Hepatic stellate cell (primary cell): ENCODE measurements around the gene MYOCD.

ENCODE experiments used
- DNase-seq: peaks from one replicate; pipeline ENCODE4 v3.0.0; 2011; ENCODE audit warnings: low spot score

Gene MYOCD

GRCh38 chr17:12643822-12644221 is 21.9 kb upstream of the MYOCD start:
- DNase-seq, result no peak

- no peak for DNase-seq
Measured at GRCh38 chr17:12644623-12645022, 21.1 kb upstream of the MYOCD start.

DNA sequence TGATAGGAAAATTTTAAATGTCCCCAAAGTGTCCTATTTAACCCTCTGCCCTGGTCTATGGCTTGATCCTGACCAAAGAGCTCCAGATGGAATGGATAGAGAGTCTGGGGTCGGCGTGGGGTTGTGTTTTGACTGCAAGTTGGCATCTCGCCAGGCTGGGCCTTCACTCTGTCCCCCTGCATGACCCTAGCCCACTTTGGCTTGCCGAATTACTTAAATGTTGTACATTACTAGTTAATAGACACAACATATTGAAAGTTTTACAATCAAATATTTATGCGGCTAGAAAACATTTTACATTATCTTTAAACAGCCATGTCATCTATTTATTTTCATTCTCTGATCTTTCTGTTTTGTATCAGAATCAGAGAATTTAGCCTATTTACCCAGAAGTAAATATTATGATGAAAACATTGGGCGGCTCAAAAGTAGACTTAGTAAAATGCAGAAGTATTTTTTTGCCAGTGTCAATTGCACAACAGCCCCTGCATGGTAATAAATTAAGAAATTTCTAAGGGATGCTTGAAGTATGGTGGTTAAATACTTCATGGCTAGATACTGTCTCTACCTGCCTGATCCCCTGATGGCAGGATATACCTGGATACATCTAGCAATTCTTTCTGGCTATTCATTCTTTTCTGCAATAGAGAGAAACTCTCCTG is 18.8 kb upstream of the MYOCD start:
- DNase-seq, result no peak

DNA sequence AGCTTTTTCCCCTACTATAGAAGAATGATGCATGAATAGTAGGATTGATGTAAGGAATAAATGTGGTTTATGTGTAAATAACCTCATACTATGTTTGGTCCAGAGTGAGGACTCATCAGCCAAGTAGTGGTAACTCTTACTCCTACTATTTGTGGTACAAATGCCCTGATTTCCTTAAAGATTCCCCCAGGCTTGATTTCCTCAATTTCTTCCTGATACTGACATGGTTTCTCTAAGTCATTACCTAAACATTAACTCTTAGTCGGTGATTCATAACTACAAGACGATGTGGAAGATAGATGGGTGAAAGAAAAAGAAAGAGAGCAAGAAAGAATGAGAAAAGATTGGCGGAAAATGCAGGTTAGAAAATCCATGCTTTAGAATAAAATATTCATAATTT is 17.2 kb upstream of the MYOCD start:
- no peak for DNase-seq

DNA sequence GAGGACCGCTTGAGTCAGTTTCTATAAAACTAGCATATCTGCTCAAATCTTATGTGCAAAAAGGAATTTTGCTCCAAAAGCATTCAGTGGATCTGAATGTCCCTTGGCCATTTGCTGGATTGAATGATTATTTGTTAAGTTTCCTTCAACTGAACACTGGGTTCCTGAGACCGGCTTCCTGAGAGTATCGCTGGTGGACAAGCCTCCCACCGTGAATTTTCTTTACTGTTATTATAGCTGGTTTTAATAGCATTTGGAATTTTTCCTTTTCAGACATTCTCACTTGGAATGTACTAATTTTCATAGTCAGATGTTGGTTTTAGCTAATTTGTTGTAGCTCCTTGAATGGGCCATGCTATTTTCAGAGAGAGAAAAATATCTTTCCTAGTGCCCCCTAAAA is 9.8 kb upstream of the MYOCD start:
- DNase-seq, result no peak

DNA sequence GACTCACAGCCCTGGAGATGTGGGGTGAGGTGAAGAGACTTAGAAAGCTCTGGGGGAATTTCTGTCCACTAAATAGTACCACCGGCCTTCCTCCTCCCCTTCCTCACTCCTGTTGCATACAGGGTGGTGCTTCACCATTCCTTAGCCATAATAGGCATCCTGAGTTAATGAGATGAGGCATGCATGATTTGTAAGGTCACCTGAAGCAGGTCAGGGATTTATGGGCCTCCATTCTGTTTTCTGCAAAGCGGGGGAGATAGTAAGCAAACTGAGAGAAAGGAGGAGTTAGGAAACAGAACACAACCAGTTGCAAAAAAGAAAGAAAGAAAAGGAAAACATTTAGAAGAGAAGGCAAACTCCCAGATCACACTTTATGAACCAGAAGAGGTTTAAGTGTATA is 9.3 kb upstream of the MYOCD start:
- DNase-seq, result no peak

- DNase-seq, result peak; percentile 19
Measured at GRCh38 chr17:12659500-12659899, 6.2 kb upstream of the MYOCD start.

DNA sequence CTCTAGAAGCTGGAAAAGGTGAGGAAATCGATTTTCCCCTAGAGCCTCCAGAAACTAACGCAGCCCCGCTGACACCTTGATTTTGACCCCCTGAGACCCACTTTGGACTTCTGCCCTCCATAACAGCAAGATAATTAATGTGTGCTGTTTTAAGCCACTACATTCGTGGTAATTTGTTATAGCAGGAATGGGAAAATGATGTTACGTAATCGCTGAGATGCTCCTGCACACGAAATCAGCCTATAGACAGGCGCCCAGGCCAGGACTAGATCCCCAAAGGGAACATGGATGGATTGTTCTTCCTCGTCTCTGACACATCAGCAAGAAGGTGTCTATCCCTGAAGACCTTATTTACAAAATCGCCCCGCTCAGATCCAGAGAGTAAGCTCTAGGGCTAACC is 1.4 kb upstream of the MYOCD start:
- DNase-seq, result no peak

GRCh38 chr17:12664894-12665262 is 812 bp upstream of the MYOCD start:
- peak; percentile 22 for DNase-seq

DNA sequence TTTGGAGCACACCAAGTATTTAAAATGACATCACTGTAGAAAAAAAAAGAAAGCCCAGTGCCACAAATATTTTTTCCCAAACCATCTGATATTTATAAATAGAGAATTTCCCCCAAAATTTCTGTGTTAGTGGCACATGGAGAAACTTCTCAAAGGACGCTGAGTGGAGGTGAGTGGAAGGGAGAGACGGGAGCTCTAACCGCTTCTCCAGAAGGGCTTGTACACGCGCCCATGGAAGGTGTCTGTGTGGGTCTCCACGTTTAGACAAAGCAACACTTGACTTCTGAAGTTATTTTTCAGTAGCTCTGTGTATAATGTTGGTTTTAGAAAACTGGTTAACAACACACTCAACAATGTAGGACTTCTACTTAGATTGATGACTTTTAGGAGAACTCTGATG is 1.0 kb downstream of the MYOCD start:
- peak; percentile 19 for DNase-seq

DNA sequence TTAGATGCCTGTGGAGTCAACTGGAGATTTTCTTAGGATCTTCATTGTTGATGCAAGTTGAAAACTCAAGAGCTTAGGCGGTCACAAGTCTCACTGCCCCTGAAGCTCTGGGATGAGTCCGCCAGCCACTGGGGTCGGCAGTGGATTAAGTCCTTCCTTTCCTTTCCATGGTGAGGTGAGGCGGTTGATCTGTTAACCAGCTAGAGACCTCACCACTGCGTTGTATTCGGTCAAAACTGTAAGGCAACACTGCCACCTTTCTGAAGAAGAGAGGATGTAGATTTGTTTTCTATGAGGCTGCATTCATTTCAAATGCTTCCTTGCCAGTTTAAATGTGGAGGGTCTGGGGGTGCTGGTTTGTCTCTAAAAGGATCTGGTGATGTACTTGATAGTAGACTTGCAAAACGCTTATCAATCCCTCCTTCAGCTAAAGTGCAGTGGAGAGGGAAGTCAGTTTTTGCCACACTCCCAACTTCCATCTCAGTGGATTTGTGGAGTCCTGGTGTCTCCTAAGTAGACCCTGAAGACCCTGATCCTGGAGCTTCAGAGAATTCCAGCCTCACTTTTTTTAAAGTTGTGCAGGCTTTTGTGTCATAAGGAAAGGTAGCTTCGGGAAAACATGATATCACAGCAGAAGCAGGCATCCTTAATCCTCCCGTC is 1.7 kb downstream of the MYOCD start:
- DNase-seq, result peak; percentile 70

GRCh38 chr17:12671906-12672305 is 6.2 kb downstream of the MYOCD start:
- no peak for DNase-seq

DNA sequence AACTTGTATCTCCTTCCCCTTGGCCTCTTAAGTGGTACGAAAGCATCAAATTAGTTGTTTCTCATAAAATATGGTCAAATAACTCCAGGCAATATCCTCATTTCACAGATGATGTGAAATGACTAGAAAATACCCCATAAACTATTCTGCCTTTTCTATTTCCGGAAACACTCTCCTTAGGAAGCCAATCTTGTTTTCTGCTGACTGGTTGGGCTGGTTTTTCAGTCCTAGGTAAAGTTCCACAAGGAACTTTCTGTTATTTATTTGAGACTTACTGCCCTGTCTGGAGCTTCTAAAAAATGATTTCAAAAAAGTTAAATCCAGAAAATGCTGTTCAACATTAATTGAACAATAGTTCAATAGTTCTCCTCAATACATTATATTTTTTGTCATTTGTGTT is 7.3 kb downstream of the MYOCD start:
- DNase-seq, result no peak

GRCh38 chr17:12673788-12674187 is 8.1 kb downstream of the MYOCD start:
- peak; percentile 21 for DNase-seq

GRCh38 chr17:12680407-12680897 is 14.8 kb downstream of the MYOCD start:
- DNase-seq, result no peak

GRCh38 chr17:12680993-12681392 is 15.3 kb downstream of the MYOCD start:
- DNase-seq, result no peak

DNA sequence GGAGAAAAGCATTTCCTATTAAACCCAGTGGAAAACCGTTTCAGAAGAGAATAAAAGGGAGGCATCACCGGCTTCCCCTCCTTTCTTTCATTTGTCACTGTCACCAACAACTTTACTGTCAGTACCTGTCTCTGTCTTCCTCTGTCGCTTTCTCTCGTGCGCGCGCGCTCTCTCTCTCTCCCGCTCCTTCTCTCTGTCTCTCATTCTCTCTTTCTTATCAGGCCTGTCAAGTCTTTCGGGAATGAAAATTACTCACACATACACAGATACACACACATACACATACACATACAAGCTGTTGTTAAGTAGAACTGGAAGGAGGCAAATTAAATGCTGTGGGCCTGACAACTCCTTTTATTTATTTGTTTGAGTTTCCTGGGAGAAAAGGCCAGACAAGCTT is 17.6 kb downstream of the MYOCD start:
- no peak for DNase-seq

GRCh38 chr17:12686486-12686885 is 20.8 kb downstream of the MYOCD start:
- DNase-seq, result no peak

DNA sequence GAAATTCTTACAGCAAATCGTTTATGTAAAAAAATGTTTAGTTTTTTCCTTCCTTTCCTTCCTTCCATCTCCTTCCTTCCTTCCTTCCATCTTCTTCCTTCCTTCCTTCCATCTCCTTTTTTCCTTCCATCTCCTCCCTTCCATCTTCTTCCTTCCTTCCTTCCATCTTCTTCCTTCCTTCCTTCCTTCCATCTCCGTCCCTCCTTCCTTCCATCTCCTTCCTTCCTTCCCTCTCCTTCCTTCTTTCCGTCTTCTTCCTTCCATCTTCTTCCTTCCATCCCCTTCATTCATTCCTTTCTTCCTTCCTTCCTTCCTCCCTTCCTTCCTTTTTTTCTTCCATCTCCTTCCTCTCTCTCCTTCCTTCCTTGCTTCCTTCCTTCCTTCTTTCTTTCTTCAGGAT is 22.7 kb downstream of the MYOCD start:
- DNase-seq, result no peak

DNA sequence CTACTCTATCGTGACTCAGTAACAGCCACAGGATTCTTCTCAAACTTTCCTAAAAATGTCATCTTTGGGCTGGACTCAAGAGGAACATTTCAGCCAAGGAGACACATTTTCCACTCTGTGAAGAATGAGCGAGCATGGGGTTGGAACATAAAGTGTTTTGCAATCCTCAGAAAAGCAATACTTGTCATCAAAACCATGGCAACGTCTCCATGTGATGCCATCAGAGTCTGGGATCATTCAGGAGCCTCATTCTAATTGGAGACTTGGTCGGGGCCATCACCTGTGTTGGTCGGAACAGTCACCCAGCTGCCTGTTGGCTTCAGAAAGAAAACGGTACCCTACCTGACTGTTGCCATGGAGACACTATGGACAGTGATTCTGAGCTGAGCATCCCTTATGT is 25.5 kb downstream of the MYOCD start:
- peak; percentile 40 for DNase-seq

DNA sequence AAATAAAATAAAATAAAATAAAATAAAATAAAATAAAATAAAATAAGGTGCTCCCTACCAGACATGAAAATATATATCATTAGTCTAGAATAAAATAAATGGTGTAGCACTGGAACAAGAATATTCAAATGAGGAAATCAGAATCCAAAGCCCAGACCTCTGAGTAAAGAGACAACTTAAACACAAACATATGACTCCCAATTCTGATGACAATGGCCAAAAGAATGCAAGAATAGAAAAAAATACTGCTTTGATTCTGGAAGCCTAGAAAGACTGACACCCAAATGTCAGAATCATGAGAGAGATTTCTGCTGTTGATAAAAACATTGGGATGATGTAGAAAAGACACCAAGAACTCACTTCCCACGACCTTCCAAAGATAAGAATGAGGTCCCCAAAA is 27.9 kb downstream of the MYOCD start:
- DNase-seq, result peak; percentile 46

GRCh38 chr17:12706070-12706469 is 40.4 kb downstream of the MYOCD start:
- no peak for DNase-seq

DNA sequence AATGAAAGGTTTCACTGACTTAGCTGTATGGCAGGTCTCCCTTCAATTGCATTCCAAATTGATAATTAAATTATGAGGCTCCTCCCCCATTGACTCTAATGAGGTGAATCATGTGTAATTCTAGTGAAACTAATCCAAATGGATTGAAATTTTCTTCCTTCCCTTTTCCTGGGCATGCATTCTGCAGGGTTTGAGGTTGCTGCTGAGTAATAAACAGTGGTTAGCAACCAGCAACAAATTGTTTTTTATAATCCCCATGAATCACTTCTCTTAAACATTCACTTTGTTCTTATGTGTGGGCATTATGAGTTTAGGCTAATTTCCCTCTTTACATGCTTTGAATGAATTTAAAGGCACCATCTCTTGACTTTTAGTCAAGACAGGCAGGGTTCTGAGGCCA is 43.4 kb downstream of the MYOCD start:
- DNase-seq, result peak; percentile 24

DNA sequence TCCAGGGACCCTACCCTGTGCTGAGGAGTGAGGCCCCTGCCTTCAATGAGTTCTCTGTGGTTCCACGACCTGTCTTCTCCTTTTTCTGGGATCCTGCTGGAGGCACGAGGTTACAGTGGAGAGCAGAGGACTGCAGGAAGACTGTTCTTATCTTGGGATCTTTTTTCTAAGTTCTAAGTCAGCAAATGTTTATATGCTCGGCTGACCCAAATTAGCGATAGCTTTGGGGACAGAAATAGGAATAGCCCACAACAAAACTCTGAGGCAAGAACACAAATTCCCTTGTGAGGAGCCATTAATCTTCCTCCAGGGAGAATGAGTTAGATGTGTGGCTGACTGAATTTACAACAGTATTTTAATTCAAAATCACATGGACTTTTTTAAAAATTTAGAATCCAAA is 46.7 kb downstream of the MYOCD start:
- no peak for DNase-seq
